AG09309 (cell line): ENCODE results near the gene CA4.

Experiments
- DNase-seq: peaks from one replicate; pipeline ENCODE4 v3.0.0-alpha.2; 2010; ENCODE audit warnings: low read depth
- H3K4me3 ChIP-seq: 2 replicates; pipeline ENCODE4 v1.5.1; 2011; ENCODE audit warnings: mild to moderate bottlenecking, low read depth, low read length, moderate library complexity; ENCODE audit not compliant: control insufficient read depth
- TF ChIP-seq, protein P1 (sequence below): IDR thresholded peaks from 2 replicates; pipeline ENCODE4 v1.5.1; 2011; ENCODE audit warnings: mild to moderate bottlenecking, low read depth, low read length, inconsistent platforms; ENCODE audit not compliant: insufficient read depth, control insufficient read depth; ENCODE audit errors: missing control alignments

The CA4 gene

DNA sequence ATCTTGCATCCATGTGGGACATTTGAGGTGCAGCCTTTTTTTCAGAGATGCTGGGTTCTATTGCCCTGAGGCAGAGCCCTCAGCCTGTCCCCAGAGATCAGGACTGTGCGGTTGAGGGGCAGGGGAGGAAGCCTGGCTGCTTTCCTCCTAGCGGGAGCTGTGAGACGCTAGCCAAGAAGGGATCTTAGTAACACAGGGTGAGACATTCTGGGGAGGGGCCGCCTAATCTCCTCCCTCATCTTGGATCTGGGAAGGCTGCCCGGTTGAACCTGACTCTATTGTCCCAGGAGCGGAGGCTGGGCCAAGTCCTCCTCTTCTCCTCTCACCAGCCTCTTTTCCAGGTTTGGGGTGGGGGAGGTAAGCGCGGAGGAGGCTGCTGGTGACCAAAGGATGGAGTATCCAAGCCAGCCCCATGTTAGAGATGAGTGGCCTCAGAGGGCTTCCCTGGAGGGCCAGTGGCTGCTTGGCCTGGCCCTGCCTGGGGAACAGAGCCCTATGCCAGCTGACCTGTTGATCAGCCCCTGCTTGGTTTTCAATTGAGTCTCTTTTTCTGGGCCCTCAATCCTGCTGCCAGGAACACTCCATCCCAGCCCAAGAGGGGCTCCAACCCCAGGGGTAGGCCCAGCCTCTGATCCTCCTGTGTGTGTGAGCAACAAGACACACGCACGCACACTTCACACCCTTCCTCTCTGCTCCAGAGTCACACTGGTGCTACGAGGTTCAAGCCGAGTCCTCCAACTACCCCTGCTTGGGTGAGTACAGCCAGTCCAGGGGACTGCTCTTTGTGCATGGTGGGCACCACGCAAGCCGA, 5.0 kb downstream of the CA4 start:
- TF ChIP-seq, protein P1, sequence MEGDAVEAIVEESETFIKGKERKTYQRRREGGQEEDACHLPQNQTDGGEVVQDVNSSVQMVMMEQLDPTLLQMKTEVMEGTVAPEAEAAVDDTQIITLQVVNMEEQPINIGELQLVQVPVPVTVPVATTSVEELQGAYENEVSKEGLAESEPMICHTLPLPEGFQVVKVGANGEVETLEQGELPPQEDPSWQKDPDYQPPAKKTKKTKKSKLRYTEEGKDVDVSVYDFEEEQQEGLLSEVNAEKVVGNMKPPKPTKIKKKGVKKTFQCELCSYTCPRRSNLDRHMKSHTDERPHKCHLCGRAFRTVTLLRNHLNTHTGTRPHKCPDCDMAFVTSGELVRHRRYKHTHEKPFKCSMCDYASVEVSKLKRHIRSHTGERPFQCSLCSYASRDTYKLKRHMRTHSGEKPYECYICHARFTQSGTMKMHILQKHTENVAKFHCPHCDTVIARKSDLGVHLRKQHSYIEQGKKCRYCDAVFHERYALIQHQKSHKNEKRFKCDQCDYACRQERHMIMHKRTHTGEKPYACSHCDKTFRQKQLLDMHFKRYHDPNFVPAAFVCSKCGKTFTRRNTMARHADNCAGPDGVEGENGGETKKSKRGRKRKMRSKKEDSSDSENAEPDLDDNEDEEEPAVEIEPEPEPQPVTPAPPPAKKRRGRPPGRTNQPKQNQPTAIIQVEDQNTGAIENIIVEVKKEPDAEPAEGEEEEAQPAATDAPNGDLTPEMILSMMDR, result no peak
- H3K4me3 ChIP-seq, result no peak overlapping the region
- peak; percentile 58 for DNase-seq

- DNase-seq, result no peak
- TF ChIP-seq, protein P1, result no peak
- no peak overlapping the region for H3K4me3 ChIP-seq
Measured at GRCh38 chr17:60155427-60155814, 5.6 kb downstream of the CA4 start.

GRCh38 chr17:60155815-60156214, 6.0 kb downstream of the CA4 start:
- DNase-seq, result no peak
- TF ChIP-seq, protein P1, result no peak
- H3K4me3 ChIP-seq, result no peak overlapping the region

- TF ChIP-seq, protein P1, result no peak
- H3K4me3 ChIP-seq, result no peak overlapping the region
- no peak for DNase-seq
Measured at GRCh38 chr17:60156746-60157145, 7.0 kb downstream of the CA4 start.

DNA sequence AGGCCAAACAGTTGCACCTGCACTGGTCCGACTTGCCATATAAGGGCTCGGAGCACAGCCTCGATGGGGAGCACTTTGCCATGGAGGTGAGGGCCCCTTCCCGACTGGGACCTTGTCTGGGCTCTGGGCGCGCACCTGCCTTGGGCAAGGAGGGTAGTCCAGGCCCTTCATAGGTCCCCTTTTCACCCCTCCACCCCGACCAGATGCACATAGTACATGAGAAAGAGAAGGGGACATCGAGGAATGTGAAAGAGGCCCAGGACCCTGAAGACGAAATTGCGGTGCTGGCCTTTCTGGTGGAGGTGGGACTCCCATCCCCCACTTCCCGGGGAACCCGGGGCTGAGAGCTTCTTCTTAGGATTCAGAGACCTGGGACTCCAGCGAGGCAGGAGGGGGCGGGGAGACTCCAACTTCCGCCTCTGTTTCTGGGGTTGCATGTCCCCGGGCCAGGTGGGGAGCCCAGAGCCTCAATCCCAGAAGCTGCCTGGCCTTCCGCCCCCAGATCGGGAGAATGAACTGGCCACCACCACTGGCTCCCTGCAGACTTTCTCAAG, 7.8 kb downstream of the CA4 start:
- no peak overlapping the region for H3K4me3 ChIP-seq
- TF ChIP-seq, protein P1, result no peak
- DNase-seq, result no peak

DNA sequence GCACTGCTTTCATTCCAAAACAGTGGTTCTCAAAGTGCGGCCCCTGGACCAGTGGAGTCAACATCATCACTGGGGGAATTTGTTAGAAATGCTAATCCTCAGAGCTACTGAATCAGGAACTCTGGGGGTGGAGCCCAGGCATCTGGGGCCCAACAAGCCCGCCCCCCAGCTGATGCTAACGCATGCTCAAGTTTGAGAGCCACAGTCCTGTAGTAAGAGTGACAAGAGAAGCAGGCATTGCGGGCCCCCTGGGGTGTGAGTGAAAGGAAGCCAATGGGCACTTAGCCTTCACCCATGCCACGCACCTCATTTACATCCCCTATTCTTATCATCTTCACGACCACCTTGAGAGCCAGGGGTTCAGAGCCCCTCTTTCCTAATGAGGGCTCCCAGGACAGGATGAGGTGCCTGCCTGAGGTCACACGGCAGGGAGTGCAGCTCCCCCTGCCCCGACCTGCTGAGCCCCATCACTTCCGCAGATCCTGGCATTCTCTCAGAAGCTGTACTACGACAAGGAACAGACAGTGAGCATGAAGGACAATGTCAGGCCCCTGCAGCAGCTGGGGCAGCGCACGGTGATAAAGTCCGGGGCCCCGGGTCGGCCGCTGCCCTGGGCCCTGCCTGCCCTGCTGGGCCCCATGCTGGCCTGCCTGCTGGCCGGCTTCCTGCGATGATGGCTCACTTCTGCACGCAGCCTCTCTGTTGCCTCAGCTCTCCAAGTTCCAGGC, 9.1 kb downstream of the CA4 start:
- TF ChIP-seq, protein P1, result no peak
- no peak overlapping the region for H3K4me3 ChIP-seq
- DNase-seq, result no peak
